HepG2 (cell line): ENCODE measurements around the gene MFSD6. TPM values are rescaled to one million over a fixed set of nuclear protein-coding genes. Genes with fewer than 3 reads are reported as not detected.

ENCODE experiments used
- CREM ChIP-seq, 2 experiments: sonication (generic) in 1 of 2; formaldehyde crosslinking in 1 of 2; IDR thresholded peaks; 2 replicates each; pipeline versions ENCODE4 v1.4.0 to v1.6.1; 2016 to 2020; ENCODE audit warnings: antibody characterized with exemption in 1 of 2, mild to moderate bottlenecking in 1 of 2, missing genetic modification reagents in 1 of 2
- NCOR1 ChIP-seq: fragments of 200-600 bp; sonication (generic); IDR thresholded peaks from 2 replicates; pipeline ENCODE4 v1.7.0; 2017; ENCODE audit warnings: antibody characterized with exemption, low read length, borderline replicate concordance
- NFATC3 ChIP-seq: sonication (generic); formaldehyde crosslinking; IDR thresholded peaks from 2 replicates; pipeline ENCODE4 v1.5.1; 2020; ENCODE audit warnings: mild to moderate bottlenecking, missing genetic modification reagents
- PHF21A ChIP-seq: sonication (generic); formaldehyde crosslinking; IDR thresholded peaks from 2 replicates; pipeline ENCODE4 v1.5.0; 2020; ENCODE audit warnings: mild to moderate bottlenecking, missing genetic modification reagents
- SCMH1 ChIP-seq: sonication (generic); formaldehyde crosslinking; IDR thresholded peaks from 2 replicates; pipeline ENCODE4 v1.9.0; 2021; ENCODE audit warnings: missing genetic modification reagents, mild to moderate bottlenecking, borderline replicate concordance
- SMYD3 ChIP-seq: sonication (generic); formaldehyde crosslinking; IDR thresholded peaks from 2 replicates; pipeline ENCODE4 v1.8.1; 2023; ENCODE audit warnings: mild to moderate bottlenecking, missing genetic modification reagents
- SP2 ChIP-seq: sonication (generic); formaldehyde crosslinking; IDR thresholded peaks from 2 replicates; pipeline ENCODE4 v1.5.1; 2020; ENCODE audit warnings: mild to moderate bottlenecking, missing genetic modification reagents
- ZBTB1 ChIP-seq: sonication (generic); formaldehyde crosslinking; IDR thresholded peaks from 2 replicates; pipeline ENCODE4 v1.4.0; 2020; ENCODE audit warnings: missing genetic modification reagents, borderline replicate concordance
- ZBTB8A ChIP-seq: sonication (generic); formaldehyde crosslinking; IDR thresholded peaks from 2 replicates; pipeline ENCODE4 v1.4.0; 2020; ENCODE audit warnings: mild to moderate bottlenecking, low read depth, missing genetic modification reagents, borderline replicate concordance
- ZKSCAN1 ChIP-seq: fragments of 150-350 bp; IDR thresholded peaks from 2 replicates; pipeline ENCODE4 v1.6.1; 2014; ENCODE audit warnings: low read length
- ZNF17 ChIP-seq: sonication (generic); formaldehyde crosslinking; IDR thresholded peaks from 2 replicates; pipeline ENCODE4 v1.5.0; 2020; ENCODE audit warnings: mild to moderate bottlenecking, missing genetic modification reagents
- ZNF724P ChIP-seq: sonication (generic); formaldehyde crosslinking; IDR thresholded peaks from 2 replicates; pipeline ENCODE4 v1.8.0; 2022; ENCODE audit warnings: missing genetic modification reagents, borderline replicate concordance
- polyA plus RNA-seq, 8 experiments: library from polyadenylated mRNA; depleted of rRNA in 3 of 8; stranded (reverse) in 7 of 8; unstranded in 1 of 8; fragments of >200 nt; fragmentation: Illumina TruSeq in 4 of 8; extraction: Trizol in 4 of 8; gene quantifications; 2 replicates each; pipeline versions ENCODE4 v1.2.1 to v1.2.3, GENCODE V29; 2011 to 2016; ENCODE audit warnings: low read depth in 4 of 8, missing spikeins in 1 of 8, mixed read lengths in 1 of 8; ENCODE audit not compliant: insufficient read depth in 1 of 8
- total RNA-seq, 5 experiments: library from RNA; depleted of rRNA; stranded (reverse); fragments of >200 nt; fragmentation: Illumina TruSeq; extraction: Trizol; gene quantifications; 2 replicates each; pipeline ENCODE4 v1.2.3, GENCODE V29; 2016; ENCODE audit warnings: low read depth in 1 of 5
- TF ChIP-seq, protein P1 (sequence below): IDR thresholded peaks from 2 replicates; pipeline ENCODE4 v1.6.1; 2016; ENCODE audit warnings: low read depth
- TF ChIP-seq, protein P2 (sequence below): IDR thresholded peaks from 2 replicates; pipeline ENCODE4 v1.6.1; 2016; ENCODE audit warnings: control low read depth
- TF ChIP-seq, protein P3 (sequence below): sonication (generic); formaldehyde crosslinking; IDR thresholded peaks from 2 replicates; pipeline ENCODE4 v1.4.0; 2020; ENCODE audit warnings: missing genetic modification reagents, borderline replicate concordance
- TF ChIP-seq, protein P4 (sequence below): sonication (generic); formaldehyde crosslinking; IDR thresholded peaks from 2 replicates; pipeline ENCODE4 v1.4.0; 2020; ENCODE audit warnings: missing genetic modification reagents, low read depth, mild to moderate bottlenecking, borderline replicate concordance

Gene MFSD6
- total and polyA plus RNA-seq, 2 of the 13 experiments (the other 11 are each of a cell fraction or from before 2014, with no cell fraction given): 0.92 to 1.4 TPM

DNA sequence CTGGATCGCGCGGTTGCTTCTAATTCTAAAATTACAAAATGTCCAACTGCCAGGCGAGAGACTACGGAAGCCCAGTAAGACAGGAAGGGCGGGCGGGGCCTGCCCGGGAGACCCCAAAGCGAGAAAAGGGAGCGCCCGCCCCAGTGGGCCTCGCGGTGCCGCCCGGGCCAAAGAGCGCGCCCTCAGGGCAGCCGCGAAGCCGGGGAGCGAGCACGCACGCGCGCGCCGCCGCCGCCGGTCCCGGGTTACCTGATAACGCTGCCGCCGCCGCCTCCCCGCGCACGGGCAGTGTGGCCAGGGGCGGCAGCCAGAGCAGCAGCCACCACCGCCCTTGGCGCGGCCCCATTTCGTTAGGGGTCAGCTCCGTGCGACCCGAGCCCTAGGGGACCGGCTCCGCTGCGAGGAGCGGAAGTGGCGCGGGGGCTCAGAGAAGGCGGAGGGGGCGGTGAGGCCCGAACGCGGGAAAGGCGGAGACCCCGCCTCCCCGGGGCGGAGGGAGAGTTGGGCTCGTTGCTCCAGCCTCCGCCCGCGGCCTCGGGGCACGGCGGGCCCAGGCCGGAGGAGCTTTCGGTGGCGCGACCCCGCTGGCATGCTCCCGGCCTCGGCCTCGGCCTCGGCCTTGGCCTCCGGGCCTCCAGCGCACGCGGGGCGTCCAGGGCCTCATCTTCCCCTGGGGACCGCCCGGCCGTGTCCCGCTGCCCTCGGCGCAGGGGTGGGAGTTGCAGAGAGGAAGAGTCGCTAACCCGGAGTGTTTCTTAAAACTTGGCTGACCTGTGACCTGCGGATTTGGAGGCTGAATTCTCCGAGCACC is 126.4 kb downstream of the MFSD6 start, which contains the start of gene NEMP2 (continued):
- TF ChIP-seq, protein P1, sequence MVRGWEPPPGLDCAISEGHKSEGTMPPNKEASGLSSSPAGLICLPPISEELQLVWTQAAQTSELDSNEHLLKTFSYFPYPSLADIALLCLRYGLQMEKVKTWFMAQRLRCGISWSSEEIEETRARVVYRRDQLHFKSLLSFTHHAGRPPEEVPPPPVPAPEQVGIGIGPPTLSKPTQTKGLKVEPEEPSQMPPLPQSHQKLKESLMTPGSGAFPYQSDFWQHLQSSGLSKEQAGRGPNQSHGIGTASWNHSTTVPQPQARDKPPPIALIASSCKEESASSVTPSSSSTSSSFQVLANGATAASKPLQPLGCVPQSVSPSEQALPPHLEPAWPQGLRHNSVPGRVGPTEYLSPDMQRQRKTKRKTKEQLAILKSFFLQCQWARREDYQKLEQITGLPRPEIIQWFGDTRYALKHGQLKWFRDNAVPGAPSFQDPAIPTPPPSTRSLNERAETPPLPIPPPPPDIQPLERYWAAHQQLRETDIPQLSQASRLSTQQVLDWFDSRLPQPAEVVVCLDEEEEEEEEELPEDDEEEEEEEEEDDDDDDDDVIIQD (CRISPR knock-in tag): no peak; the same call in 1 of the 2 replicates
- TF ChIP-seq NFATC3 (CRISPR knock-in tag) (peak; percentile 79; the same call in 1 of the 2 replicates), ZBTB8A (CRISPR knock-in tag) (no peak), CREM (IDR thresholded peaks at IDR 0.05) (no peak), CREM (CRISPR knock-in tag; IDR thresholded peaks at IDR 0.05) (no peak), ZNF17 (CRISPR knock-in tag) (no peak; the same call in 1 of the 2 replicates), ZNF724P (CRISPR knock-in tag) (peak; percentile 97), PHF21A (peak; percentile 71), NCOR1 (no peak; the same call in 1 of the 2 replicates), SP2 (CRISPR knock-in tag) (0 out of 2 replicates have a peak, but pooled peaks have one; percentile 12), ZBTB1 (CRISPR knock-in tag) (no peak), SMYD3 (CRISPR knock-in tag) (no peak), ZKSCAN1 (0 out of 2 replicates have a peak, but pooled peaks have one; percentile 24), SCMH1 (CRISPR knock-in tag) (no peak)
- TF ChIP-seq, protein P2, sequence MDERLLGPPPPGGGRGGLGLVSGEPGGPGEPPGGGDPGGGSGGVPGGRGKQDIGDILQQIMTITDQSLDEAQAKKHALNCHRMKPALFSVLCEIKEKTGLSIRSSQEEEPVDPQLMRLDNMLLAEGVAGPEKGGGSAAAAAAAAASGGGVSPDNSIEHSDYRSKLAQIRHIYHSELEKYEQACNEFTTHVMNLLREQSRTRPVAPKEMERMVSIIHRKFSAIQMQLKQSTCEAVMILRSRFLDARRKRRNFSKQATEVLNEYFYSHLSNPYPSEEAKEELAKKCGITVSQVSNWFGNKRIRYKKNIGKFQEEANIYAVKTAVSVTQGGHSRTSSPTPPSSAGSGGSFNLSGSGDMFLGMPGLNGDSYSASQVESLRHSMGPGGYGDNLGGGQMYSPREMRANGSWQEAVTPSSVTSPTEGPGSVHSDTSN (CRISPR knock-in tag): peak; percentile 29; the same call in 1 of the 2 replicates
- TF ChIP-seq, protein P3, sequence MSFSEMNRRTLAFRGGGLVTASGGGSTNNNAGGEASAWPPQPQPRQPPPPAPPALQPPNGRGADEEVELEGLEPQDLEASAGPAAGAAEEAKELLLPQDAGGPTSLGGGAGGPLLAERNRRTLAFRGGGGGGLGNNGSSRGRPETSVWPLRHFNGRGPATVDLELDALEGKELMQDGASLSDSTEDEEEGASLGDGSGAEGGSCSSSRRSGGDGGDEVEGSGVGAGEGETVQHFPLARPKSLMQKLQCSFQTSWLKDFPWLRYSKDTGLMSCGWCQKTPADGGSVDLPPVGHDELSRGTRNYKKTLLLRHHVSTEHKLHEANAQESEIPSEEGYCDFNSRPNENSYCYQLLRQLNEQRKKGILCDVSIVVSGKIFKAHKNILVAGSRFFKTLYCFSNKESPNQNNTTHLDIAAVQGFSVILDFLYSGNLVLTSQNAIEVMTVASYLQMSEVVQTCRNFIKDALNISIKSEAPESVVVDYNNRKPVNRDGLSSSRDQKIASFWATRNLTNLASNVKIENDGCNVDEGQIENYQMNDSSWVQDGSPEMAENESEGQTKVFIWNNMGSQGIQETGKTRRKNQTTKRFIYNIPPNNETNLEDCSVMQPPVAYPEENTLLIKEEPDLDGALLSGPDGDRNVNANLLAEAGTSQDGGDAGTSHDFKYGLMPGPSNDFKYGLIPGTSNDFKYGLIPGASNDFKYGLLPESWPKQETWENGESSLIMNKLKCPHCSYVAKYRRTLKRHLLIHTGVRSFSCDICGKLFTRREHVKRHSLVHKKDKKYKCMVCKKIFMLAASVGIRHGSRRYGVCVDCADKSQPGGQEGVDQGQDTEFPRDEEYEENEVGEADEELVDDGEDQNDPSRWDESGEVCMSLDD (CRISPR knock-in tag): no peak; the same call in 1 of the 2 replicates
- TF ChIP-seq, protein P4, sequence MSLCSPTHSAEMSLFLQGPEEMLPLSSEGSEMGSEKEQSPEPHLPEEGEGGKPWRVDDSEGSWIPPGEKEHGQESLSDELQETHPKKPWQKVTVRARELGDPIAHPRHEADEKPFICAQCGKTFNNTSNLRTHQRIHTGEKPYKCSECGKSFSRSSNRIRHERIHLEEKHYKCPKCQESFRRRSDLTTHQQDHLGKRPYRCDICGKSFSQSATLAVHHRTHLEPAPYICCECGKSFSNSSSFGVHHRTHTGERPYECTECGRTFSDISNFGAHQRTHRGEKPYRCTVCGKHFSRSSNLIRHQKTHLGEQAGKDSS (CRISPR knock-in tag): peak; percentile 95; the same call in 1 of the 2 replicates
